GM10248 (cell line): Measurements from ENCODE around the gene APPL1.

Experiments used
- CTCF ChIA-PET: fragments of 300-600 bp; sonication (Branson Sonifier 250); formaldehyde crosslinking; extraction: SDS; loops from one replicate; lab custom pipeline; 2021; ENCODE audit warnings: antibody characterized with exemption; lab: Yijun Ruan, JAX
- POLR2A ChIA-PET: fragments of 350-650 bp; sonication (Branson Sonifier 250); formaldehyde crosslinking; extraction: SDS; loops from one replicate; lab custom pipeline; 2020; ENCODE audit warnings: antibody characterized with exemption; lab: Yijun Ruan, JAX
- DNase-seq: peaks from one replicate; pipeline ENCODE4 v3.0.0; 2012; ENCODE audit errors: extremely low spot score
- CTCF ChIP-seq: IDR thresholded peaks from 2 replicates; pipeline ENCODE4 v1.5.1; 2012; ENCODE audit warnings: mild to moderate bottlenecking, low read depth; ENCODE audit errors: extremely low read depth, missing control alignments, control extremely low read depth

APPL1 gene

GRCh38 chr3:57199895-57200297 is 27.6 kb upstream of the APPL1 start, which contains the start of gene HESX1:
Gene HESX1 (minus strand): TSS chr3:57199978. CDS start chr3:57199918, 60 bp downstream.
- ChIA-PET POLR2A (no interaction called here), CTCF (interaction anchor here (1.0 to 2.1 kb wide), 4 partner anchors 10 to 198 kb away, joined by 3 to 5 read pairs (median 4); partner anchors contain the start of gene APPL1)
- no peak for TF ChIP-seq CTCF
- DNase-seq = no peak

- TF ChIP-seq CTCF = no peak
- CTCF ChIA-PET = interaction anchor here (1.0 to 2.0 kb wide), 4 partner anchors 15 to 229 kb away, joined by 3 to 6 read pairs (median 4); no protein-coding TSS in a partner anchor
- POLR2A ChIA-PET = no interaction called here
Measured at GRCh38 chr3:57206423-57206822, 21.1 kb upstream of the APPL1 start.

GRCh38 chr3:57221883-57222282 is 5.6 kb upstream of the APPL1 start:
- no peak for TF ChIP-seq CTCF
- ChIA-PET POLR2A (no interaction called here), CTCF (interaction anchor here (1.0 to 1.4 kb wide), 3 partner anchors 12 to 21 kb away, joined by 4 to 7 read pairs (median 4); no protein-coding TSS in a partner anchor)
- no peak for DNase-seq

More at GRCh38 chr3:57206423-57206822, 21.1 kb upstream of the APPL1 start:
- DNase-seq = no peak

- TF ChIP-seq CTCF = no peak
- CTCF ChIA-PET = interaction anchor here (0.9 kb wide), 1 partner anchor 29 kb away, joined by 3 read pairs; no protein-coding TSS in a partner anchor
- DNase-seq = no peak
- POLR2A ChIA-PET = no interaction called here
Measured at GRCh38 chr3:57224856-57225255, 2.7 kb upstream of the APPL1 start.

- POLR2A ChIA-PET = no interaction called here
- no peak for TF ChIP-seq CTCF
- CTCF ChIA-PET = no interaction called here
Measured at GRCh38 chr3:57226176-57226575, 1.4 kb upstream of the APPL1 start.

GRCh38 chr3:57227930-57228751 is 612 bp downstream of the APPL1 start:
- ChIA-PET POLR2A (no interaction called here), CTCF (interaction anchor here (1.0 to 1.9 kb wide), 5 partner anchors 10 to 170 kb away, joined by 3 to 5 read pairs (median 5); partner anchors contain the start of gene HESX1)
- no peak for TF ChIP-seq CTCF
- DNase-seq = peak; percentile 42

More at GRCh38 chr3:57226176-57226575, 1.4 kb upstream of the APPL1 start:
- no peak for DNase-seq
